DOHH2 (cell line): ENCODE results near the gene NEURL1.

Source experiments
- H3F3A ChIP-seq: fragments of 200-600 bp; sonication (generic), shearing (Covaris generic); 2 replicates; pipeline ENCODE4 v1.6.0; 2016; ENCODE audit warnings: antibody characterized with exemption, mild to moderate bottlenecking; ENCODE audit not compliant: control insufficient read depth, insufficient read depth
- H3K27ac ChIP-seq: fragments of 200-600 bp; sonication (generic); 2 replicates; pipeline ENCODE4 v1.5.1; 2014; ENCODE audit warnings: low read depth, mild to moderate bottlenecking, low read length, moderate library complexity
- H3K27me3 ChIP-seq: fragments of 200-600 bp; sonication (generic); 2 replicates; pipeline ENCODE4 v1.6.1; 2014; ENCODE audit warnings: mild to moderate bottlenecking, low read length, mixed read lengths; ENCODE audit not compliant: control insufficient read depth
- H3K36me3 ChIP-seq: fragments of 200-600 bp; sonication (generic); 2 replicates; pipeline ENCODE4 v1.6.1; 2014; ENCODE audit warnings: mild to moderate bottlenecking, low read length, moderate library complexity, mixed read lengths; ENCODE audit not compliant: control insufficient read depth
- H3K4me1 ChIP-seq: fragments of 200-600 bp; sonication (generic); 2 replicates; pipeline ENCODE4 v1.6.1; 2014; ENCODE audit warnings: mild to moderate bottlenecking, low read length, mixed read lengths; ENCODE audit not compliant: control insufficient read depth
- H3K4me2 ChIP-seq: fragments of 200-600 bp; sonication (generic); 2 replicates; pipeline ENCODE4 v1.6.0; 2014; ENCODE audit warnings: mild to moderate bottlenecking, low read length, moderate library complexity
- H3K4me3 ChIP-seq: fragments of 200-600 bp; sonication (generic); 2 replicates; pipeline ENCODE4 v1.5.1; 2014; ENCODE audit warnings: mild to moderate bottlenecking, low read length, mixed read lengths
- H3K79me2 ChIP-seq: fragments of 200-600 bp; sonication (generic); 2 replicates; pipeline ENCODE4 v1.6.1; 2014; ENCODE audit warnings: mild to moderate bottlenecking, low read length, mixed read lengths; ENCODE audit not compliant: control insufficient read depth
- H3K9me2 ChIP-seq: fragments of 200-600 bp; sonication (generic); replicated peaks from 2 replicates; pipeline ENCODE4 v1.6.1; 2014; ENCODE audit warnings: mild to moderate bottlenecking, low read length, mixed read lengths; ENCODE audit not compliant: control insufficient read depth
- H3K9me3 ChIP-seq: fragments of 200-600 bp; sonication (generic); 2 replicates; pipeline ENCODE4 v1.6.1; 2014; ENCODE audit warnings: antibody characterized with exemption, low read length, mixed read lengths; ENCODE audit not compliant: control insufficient read depth, insufficient read depth
- H4K20me1 ChIP-seq: fragments of 200-600 bp; sonication (generic); 2 replicates; pipeline ENCODE4 v1.6.0; 2014; ENCODE audit warnings: low read depth, mild to moderate bottlenecking, antibody characterized with exemption, low read length, moderate library complexity; ENCODE audit not compliant: control insufficient read depth, insufficient read depth
- EZH2phosphoT487 ChIP-seq: fragments of 200-600 bp; sonication (generic); IDR thresholded peaks from 2 replicates; pipeline ENCODE4 v1.6.1; 2017; ENCODE audit warnings: borderline replicate concordance, mild to moderate bottlenecking, antibody characterized with exemption, low read length, moderate library complexity, mixed read lengths
- TF ChIP-seq, protein P1 (sequence below): fragments of 200-600 bp; sonication (generic); IDR thresholded peaks from one replicate; pipeline ENCODE4 v1.5.1; 2014; ENCODE audit warnings: antibody characterized with exemption, mild to moderate bottlenecking, low read depth, low read length; ENCODE audit not compliant: poor library complexity, severe bottlenecking

Gene NEURL1

DNA sequence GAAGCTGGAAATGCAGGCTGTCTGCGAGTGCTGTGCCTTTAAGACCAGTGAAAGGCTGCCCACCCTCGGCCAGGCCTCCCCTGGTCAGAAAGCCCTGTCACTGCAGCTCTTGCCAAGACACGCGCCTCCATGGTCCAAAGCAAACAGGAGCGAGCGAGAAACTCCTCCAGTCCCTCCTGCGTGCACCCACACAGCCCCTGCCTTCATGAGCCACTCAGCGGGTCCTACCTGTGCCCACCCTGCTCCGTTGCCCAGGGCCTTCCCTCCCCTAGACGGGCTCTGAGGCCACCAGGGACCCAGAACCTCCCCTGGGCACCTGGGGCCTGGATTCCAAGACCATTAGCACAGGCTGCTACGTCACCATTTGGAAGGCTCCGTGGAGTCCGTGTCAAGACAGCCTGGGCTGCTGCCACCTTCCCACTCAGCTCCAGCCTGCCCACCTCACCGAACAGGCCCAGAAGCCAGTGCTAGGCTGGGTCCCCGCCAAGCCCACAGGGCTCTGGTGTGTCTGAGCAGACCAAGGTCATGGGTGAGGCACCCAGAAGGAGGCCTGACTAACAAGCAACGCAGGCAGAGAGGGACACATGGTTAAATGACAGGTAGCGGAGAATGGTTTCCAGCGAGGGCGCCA lies 144.5 kb downstream of the NEURL1 start:
- Histone ChIP-seq H3K4me1 (no peaks in the 10 kb centered on the region), H3K27ac (no peak overlapping the region), H3K27me3 (no peaks in the 10 kb centered on the region), H3K9me2 (no peaks in the 10 kb centered on the region), H3F3A (no peaks in the 10 kb centered on the region), H4K20me1 (no peaks in the 10 kb centered on the region), H3K4me3 (no peak overlapping the region), H3K36me3 (no peaks in the 10 kb centered on the region), H3K4me2 (no peak overlapping the region), H3K79me2 (no peaks in the 10 kb centered on the region), H3K9me3 (no peaks in the 10 kb centered on the region)
- TF ChIP-seq EZH2phosphoT487, result no peak
- TF ChIP-seq, protein P1, sequence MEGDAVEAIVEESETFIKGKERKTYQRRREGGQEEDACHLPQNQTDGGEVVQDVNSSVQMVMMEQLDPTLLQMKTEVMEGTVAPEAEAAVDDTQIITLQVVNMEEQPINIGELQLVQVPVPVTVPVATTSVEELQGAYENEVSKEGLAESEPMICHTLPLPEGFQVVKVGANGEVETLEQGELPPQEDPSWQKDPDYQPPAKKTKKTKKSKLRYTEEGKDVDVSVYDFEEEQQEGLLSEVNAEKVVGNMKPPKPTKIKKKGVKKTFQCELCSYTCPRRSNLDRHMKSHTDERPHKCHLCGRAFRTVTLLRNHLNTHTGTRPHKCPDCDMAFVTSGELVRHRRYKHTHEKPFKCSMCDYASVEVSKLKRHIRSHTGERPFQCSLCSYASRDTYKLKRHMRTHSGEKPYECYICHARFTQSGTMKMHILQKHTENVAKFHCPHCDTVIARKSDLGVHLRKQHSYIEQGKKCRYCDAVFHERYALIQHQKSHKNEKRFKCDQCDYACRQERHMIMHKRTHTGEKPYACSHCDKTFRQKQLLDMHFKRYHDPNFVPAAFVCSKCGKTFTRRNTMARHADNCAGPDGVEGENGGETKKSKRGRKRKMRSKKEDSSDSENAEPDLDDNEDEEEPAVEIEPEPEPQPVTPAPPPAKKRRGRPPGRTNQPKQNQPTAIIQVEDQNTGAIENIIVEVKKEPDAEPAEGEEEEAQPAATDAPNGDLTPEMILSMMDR, result no peak

DNA sequence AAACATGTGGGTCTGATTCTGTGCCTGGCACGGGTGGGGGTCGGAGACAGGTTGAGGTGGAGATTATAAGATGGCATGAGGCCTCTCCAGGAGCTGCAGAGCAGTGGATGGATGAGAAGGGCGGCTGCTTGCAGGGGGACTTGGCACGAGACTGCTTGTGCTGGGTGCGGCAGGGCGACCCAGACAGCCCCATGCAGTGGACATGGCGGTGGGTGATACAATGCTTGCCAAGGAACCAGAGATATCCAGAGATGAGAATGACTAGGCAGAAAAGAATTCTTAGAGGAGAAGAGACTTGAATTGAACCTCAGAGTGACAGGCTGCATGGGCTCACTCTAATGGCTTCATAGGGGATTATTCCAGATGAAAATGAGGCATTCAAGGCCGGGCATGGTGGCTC lies 145.4 kb downstream of the NEURL1 start:
- H3K36me3 ChIP-seq, result no peaks in the 10 kb centered on the region
- no peaks in the 10 kb centered on the region for H3F3A ChIP-seq
- no peak overlapping the region for H3K4me3 ChIP-seq
- H3K9me3 ChIP-seq, result no peaks in the 10 kb centered on the region
- TF ChIP-seq, protein P1, result no peak
- TF ChIP-seq EZH2phosphoT487, result no peak
- no peaks in the 10 kb centered on the region for H3K27me3 ChIP-seq
- H3K27ac ChIP-seq, result no peak overlapping the region
- H4K20me1 ChIP-seq, result no peaks in the 10 kb centered on the region
- no peak overlapping the region for H3K4me2 ChIP-seq
- no peaks in the 10 kb centered on the region for H3K4me1 ChIP-seq
- no peaks in the 10 kb centered on the region for H3K79me2 ChIP-seq
- H3K9me2 ChIP-seq, result no peaks in the 10 kb centered on the region

DNA sequence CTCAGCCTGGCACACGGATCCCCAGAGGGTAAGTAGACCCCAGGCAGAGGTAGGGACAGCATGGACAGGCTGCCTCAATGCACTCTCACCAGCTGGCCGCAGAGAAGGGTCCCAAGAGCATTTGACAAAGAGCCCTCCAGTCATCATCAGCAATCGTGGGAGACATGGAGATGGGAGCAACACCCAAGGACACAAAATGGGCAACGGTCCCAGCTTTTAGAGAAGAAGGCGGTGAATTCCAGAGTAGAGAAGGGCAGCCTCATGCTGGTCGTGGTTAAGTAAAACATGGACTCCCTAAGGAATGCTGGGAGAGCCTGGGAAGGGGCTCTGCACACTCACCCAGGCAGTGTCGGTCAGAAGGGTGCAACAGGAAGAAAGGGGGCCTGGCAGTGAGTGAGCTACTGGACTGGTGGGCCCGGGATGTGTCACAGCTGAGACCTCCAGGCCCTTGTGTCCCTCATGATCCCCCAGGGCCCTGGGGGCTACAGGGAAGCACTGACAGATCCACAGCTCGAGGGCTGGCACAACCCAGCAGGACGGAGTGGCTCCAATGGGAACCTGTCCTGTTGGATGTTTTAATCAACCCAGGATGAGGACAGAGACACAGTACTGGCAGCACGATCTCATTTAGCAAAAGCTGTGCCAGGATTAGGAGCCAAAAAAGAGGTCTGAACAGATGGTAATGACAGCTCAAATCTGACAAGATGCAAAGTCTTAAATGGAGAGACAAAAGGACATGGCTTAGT lies 147.1 kb downstream of the NEURL1 start:
- no peaks in the 10 kb centered on the region for H3F3A ChIP-seq

More for the DNA sequence above, 147.1 kb downstream of the NEURL1 start:
- Histone ChIP-seq H3K27me3 (no peaks in the 10 kb centered on the region), H3K9me2 (no peaks in the 10 kb centered on the region), H3K4me1 (no peaks in the 10 kb centered on the region), H3K27ac (no peak overlapping the region), H3K4me2 (no peak overlapping the region), H3K4me3 (no peak overlapping the region), H3K36me3 (no peaks in the 10 kb centered on the region), H4K20me1 (no peaks in the 10 kb centered on the region), H3K79me2 (no peaks in the 10 kb centered on the region), H3K9me3 (no peaks in the 10 kb centered on the region)
- TF ChIP-seq, protein P1, result no peak
- TF ChIP-seq EZH2phosphoT487, result no peak
